VCaP (cell line): ENCODE data around the gene HBD.
A peak's percentile ranks its signal among the peaks of the same experiment; 100 is the strongest.

Experiments
- H3K27ac ChIP-seq: fragments of 450-650 bp; 2 replicates; pipeline ENCODE4 v1.5.1; 2017
- CTCF ChIP-seq: fragments of 450-650 bp; conservative IDR thresholded peaks from 2 replicates; pipeline ENCODE4 v1.5.1; 2017; ENCODE audit warnings: mild to moderate bottlenecking, moderate library complexity

HBD gene

GRCh38 chr11:5223686-5224085, 10.6 kb downstream of the HBD start:
- H3K27ac ChIP-seq, result no peak overlapping the region
- no peak for TF ChIP-seq CTCF

- no peak overlapping the region for H3K27ac ChIP-seq
- TF ChIP-seq CTCF, result no peak
Observed at GRCh38 chr11:5223146-5223545, 11.1 kb downstream of the HBD start.

- TF ChIP-seq CTCF, result no peak
- no peak overlapping the region for H3K27ac ChIP-seq
Observed at GRCh38 chr11:5210376-5210885, 23.9 kb downstream of the HBD start.

- no peak overlapping the region for H3K27ac ChIP-seq
- peak; percentile 69 for TF ChIP-seq CTCF
Observed at GRCh38 chr11:5204787-5205186, 29.5 kb downstream of the HBD start.

GRCh38 chr11:5203366-5203765, 30.9 kb downstream of the HBD start:
- H3K27ac ChIP-seq, result no peak overlapping the region
- no peak for TF ChIP-seq CTCF

- TF ChIP-seq CTCF, result no peak
- no peak within 1 kb of the TSS for H3K27ac ChIP-seq
Observed at GRCh38 chr11:5200582-5200981, 33.7 kb downstream of the HBD start, which contains the start of gene OR51V1. Gene OR51V1, minus strand, starts transcription at chr11:5200682. Its CDS starts 0 bp downstream, at chr11:5200682.

GRCh38 chr11:5198285-5198684, 36.0 kb downstream of the HBD start:
- H3K27ac ChIP-seq, result no peak overlapping the region
- no peak for TF ChIP-seq CTCF
